DND-41 (cell line): ENCODE results near the gene GMPPA.

ENCODE experiments used
- ATAC-seq: fragments of 200-7000 bp; cut with Tn5 transposase; 3 replicates; pipeline ENCODE4 v1.9.1; 2021; ENCODE audit warnings: low read depth; ENCODE audit not compliant: insufficient read depth
- DNase-seq: peaks from one replicate; pipeline ENCODE4 v3.0.0-alpha.2; 2020
- H2AFZ ChIP-seq: 2 replicates; pipeline ENCODE4 v1.6.0; 2012; ENCODE audit warnings: low read depth, low read length
- H3K27ac ChIP-seq: 2 replicates; pipeline ENCODE4 v1.5.1; 2012; ENCODE audit warnings: low read length, inconsistent platforms
- H3K27me3 ChIP-seq: fragments of 200-600 bp; sonication (generic); 2 replicates; pipeline ENCODE4 v1.6.0; 2012; ENCODE audit warnings: low read length, mild to moderate bottlenecking, inconsistent platforms; ENCODE audit not compliant: insufficient read depth, poor library complexity
- H3K36me3 ChIP-seq: 2 replicates; pipeline ENCODE4 v1.5.1; 2012; ENCODE audit warnings: low read length, inconsistent platforms; ENCODE audit not compliant: insufficient read depth
- H3K4me1 ChIP-seq: 2 replicates; pipeline ENCODE4 v1.5.1; 2012; ENCODE audit warnings: mild to moderate bottlenecking, low read length; ENCODE audit not compliant: insufficient read depth
- H3K4me2 ChIP-seq: 2 replicates; pipeline ENCODE4 v1.6.0; 2012; ENCODE audit warnings: mild to moderate bottlenecking, moderate library complexity, low read length, inconsistent platforms; ENCODE audit not compliant: insufficient read depth
- H3K4me3 ChIP-seq, 2 experiments: fragments of 200-600 bp in 1 of 2; shearing (Covaris generic) in 1 of 2; 2 replicates each; pipeline ENCODE4 v1.5.1; 2012 to 2016; ENCODE audit warnings: inconsistent platforms in 2 of 2, low read length in 2 of 2, mild to moderate bottlenecking in 2 of 2, low read depth in 1 of 2, moderate library complexity in 1 of 2
- H3K79me2 ChIP-seq: 2 replicates; pipeline ENCODE4 v1.6.0; 2012; ENCODE audit warnings: low read length, inconsistent platforms; ENCODE audit not compliant: insufficient read depth
- H3K9ac ChIP-seq: 2 replicates; pipeline ENCODE4 v1.6.0; 2012; ENCODE audit warnings: low read depth, mild to moderate bottlenecking, inconsistent platforms, low read length, moderate library complexity
- H3K9me3 ChIP-seq: 2 replicates; pipeline ENCODE4 v1.5.1; 2012; ENCODE audit warnings: low read length, moderate library complexity, mild to moderate bottlenecking, inconsistent platforms; ENCODE audit not compliant: insufficient read depth, severe bottlenecking
- H4K20me1 ChIP-seq: 2 replicates; pipeline ENCODE4 v1.6.0; 2012; ENCODE audit warnings: low read length; ENCODE audit not compliant: insufficient read depth
- EZH2 ChIP-seq: IDR thresholded peaks from 3 replicates; pipeline ENCODE4 v1.6.1; 2012; ENCODE audit warnings: borderline replicate concordance, low read depth, mild to moderate bottlenecking, moderate library complexity, low read length, inconsistent platforms; ENCODE audit not compliant: severe bottlenecking
- TF ChIP-seq, protein P1 (sequence below): IDR thresholded peaks from 2 replicates; pipeline ENCODE4 v1.5.1; 2012; ENCODE audit warnings: borderline replicate concordance, low read length, moderate library complexity, mild to moderate bottlenecking; ENCODE audit not compliant: poor library complexity, severe bottlenecking; ENCODE audit errors: extremely low read depth

The GMPPA gene

DNA sequence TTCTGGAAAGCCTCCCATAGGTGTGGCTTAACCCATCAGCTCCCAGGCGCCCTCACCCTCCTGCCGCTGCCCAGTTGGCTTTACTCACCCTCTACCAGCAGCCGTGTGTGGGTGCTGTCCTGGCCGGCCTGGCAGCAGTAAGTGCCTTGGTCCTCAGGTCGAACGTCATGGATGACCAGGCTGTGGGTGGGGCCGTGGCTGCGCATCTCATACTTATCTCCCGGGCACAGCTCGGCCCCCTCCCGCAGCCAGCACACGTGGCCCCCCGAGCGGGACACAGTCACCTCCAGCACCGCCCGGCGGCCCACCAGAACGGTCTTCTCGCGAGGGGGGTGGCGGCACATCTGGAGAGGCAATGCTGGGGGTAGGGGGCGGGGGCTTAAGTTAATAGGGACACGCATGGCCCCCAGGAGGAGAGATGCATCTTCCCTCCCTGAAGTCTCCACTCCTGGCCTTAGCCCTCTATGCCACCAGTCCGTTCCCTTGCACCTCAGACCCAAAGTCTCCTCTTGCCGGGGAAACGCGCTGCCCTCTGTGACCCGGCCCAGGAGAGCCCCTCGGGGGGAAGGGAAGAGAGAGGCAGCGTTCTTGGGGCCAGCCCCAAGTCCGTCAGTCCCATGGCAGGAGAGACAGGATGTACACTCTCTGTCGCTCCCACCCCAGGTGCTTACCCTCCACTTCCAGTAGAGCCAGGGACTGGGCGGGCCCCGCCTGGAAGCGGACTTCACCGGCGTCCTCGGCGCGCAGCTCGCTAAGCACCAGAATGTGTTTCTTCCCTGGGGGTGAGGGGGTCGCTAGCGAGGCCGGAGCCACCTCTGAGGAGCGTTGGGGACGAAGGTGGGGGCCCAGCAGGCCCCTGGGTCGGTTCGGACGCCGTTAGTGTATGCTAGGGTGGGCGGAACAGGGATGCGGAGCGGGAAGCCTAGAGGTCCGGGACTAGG is 53.0 kb downstream of the GMPPA start:
- no peak overlapping the region for H3K27ac ChIP-seq
- H4K20me1 ChIP-seq, result peaks cover 2% of the 10 kb centered on the region; the same call in 1 of the 2 replicates
- H3K4me1 ChIP-seq, result no peaks in the 10 kb centered on the region
- H3K9ac ChIP-seq, result no peak overlapping the region
- no peak for ATAC-seq
- H3K79me2 ChIP-seq, result no peaks in the 10 kb centered on the region
- no peak for TF ChIP-seq EZH2
- TF ChIP-seq, protein P1, sequence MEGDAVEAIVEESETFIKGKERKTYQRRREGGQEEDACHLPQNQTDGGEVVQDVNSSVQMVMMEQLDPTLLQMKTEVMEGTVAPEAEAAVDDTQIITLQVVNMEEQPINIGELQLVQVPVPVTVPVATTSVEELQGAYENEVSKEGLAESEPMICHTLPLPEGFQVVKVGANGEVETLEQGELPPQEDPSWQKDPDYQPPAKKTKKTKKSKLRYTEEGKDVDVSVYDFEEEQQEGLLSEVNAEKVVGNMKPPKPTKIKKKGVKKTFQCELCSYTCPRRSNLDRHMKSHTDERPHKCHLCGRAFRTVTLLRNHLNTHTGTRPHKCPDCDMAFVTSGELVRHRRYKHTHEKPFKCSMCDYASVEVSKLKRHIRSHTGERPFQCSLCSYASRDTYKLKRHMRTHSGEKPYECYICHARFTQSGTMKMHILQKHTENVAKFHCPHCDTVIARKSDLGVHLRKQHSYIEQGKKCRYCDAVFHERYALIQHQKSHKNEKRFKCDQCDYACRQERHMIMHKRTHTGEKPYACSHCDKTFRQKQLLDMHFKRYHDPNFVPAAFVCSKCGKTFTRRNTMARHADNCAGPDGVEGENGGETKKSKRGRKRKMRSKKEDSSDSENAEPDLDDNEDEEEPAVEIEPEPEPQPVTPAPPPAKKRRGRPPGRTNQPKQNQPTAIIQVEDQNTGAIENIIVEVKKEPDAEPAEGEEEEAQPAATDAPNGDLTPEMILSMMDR, result no peak
- H3K4me2 ChIP-seq, result no peak overlapping the region
- H3K36me3 ChIP-seq, result no peaks in the 10 kb centered on the region
- no peaks in the 10 kb centered on the region for H3K27me3 ChIP-seq
- no peaks in the 10 kb centered on the region for H3K9me3 ChIP-seq
- no peak for DNase-seq
- no peak overlapping the region for H3K4me3 ChIP-seq
- no peak overlapping the region for H2AFZ ChIP-seq

- Histone ChIP-seq H3K27me3 (no peaks in the 10 kb centered on the region), H3K4me1 (no peaks in the 10 kb centered on the region), H3K36me3 (no peaks in the 10 kb centered on the region), H3K27ac (no peak overlapping the region), H3K9ac (no peak overlapping the region), H2AFZ (no peak overlapping the region), H3K9me3 (no peaks in the 10 kb centered on the region), H3K79me2 (no peaks in the 10 kb centered on the region), H4K20me1 (no peaks in the 10 kb centered on the region), H3K4me2 (no peak overlapping the region), H3K4me3 (no peak overlapping the region)
- DNase-seq (no peak), ATAC-seq (no peak)
- no peak for TF ChIP-seq EZH2
- TF ChIP-seq, protein P1, result no peak
Measured at GRCh38 chr2:219552382-219553167, 53.9 kb downstream of the GMPPA start.

DNA sequence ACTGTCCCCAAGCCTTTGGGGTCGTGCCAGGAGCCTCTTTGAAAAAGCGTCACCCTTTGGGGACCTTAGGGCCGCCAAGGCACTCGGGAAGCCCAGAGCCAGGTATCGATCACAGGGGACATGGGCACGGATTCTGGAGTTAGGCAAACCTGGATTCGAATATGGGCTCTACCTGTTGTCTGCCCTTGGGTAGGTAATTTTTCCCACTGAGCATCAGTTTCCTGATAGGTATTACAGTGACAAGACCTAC is 54.4 kb downstream of the GMPPA start:
- Histone ChIP-seq H3K36me3 (no peaks in the 10 kb centered on the region), H3K4me3 (no peak overlapping the region), H2AFZ (no peak overlapping the region), H3K4me2 (no peak overlapping the region), H3K27me3 (no peaks in the 10 kb centered on the region), H3K4me1 (no peaks in the 10 kb centered on the region), H3K9me3 (no peaks in the 10 kb centered on the region), H3K27ac (no peak overlapping the region), H3K9ac (no peak overlapping the region), H4K20me1 (no peaks in the 10 kb centered on the region), H3K79me2 (no peaks in the 10 kb centered on the region)
- ATAC-seq (no peak), DNase-seq (no peak)
- TF ChIP-seq EZH2, result no peak
- TF ChIP-seq, protein P1, result no peak
